ENCODE measurements around the gene CACNB2.

CACNB2 gene

DNA sequence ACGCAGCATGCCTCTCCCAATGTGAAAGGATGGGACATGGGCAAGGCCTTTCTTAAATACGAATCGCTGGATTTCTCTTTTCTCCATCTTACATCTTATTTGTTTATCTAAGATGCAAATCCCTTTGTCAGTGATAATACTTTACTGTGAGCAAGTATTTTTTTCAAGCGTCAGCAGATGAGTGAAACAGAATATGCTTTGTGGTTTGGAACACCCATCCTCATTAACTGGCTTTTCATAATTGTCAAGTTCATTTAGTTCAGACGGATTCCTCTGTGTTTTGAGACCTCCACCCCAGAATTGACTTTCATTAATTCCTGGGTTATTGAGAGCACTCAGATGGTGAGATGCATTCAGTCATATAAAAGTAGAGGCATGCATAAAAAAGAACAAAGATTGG lies 361.4 kb downstream of the CACNB2 start:
- no peaks in the 10 kb centered on the region for H3K4me1 ChIP-seq (ENCODE audit: control insufficient read depth, insufficient read depth, low read length)
- H3K9me3 ChIP-seq (ENCODE audit: control insufficient read depth, low read length), result no peaks in the 10 kb centered on the region
- H3K4me3 ChIP-seq (ENCODE audit: insufficient read depth, low read depth, low read length), result no peak overlapping the region
- H3K36me3 ChIP-seq (ENCODE audit: control insufficient read depth, insufficient read depth, low read length), result no peaks in the 10 kb centered on the region
- H3K27ac ChIP-seq (ENCODE audit: insufficient read depth, low read depth, low read length, poor library complexity, severe bottlenecking), result no peak overlapping the region
- no peaks in the 10 kb centered on the region for H3K27me3 ChIP-seq (ENCODE audit: control insufficient read depth, insufficient read depth, low read length, poor library complexity, severe bottlenecking)
- WGBS, 2 experiments, result 75 to 76% methylated on average over 5 of the region's 5 CpGs

GRCh38 chr10:18504161-18504560 lies 363.9 kb downstream of the CACNB2 start:
- no peaks in the 10 kb centered on the region for H3K4me1 ChIP-seq (ENCODE audit: control insufficient read depth, insufficient read depth, low read length)
- no peaks in the 10 kb centered on the region for H3K27me3 ChIP-seq (ENCODE audit: control insufficient read depth, insufficient read depth, low read length, poor library complexity, severe bottlenecking)
- no peaks in the 10 kb centered on the region for H3K9me3 ChIP-seq (ENCODE audit: control insufficient read depth, low read length)
- H3K4me3 ChIP-seq (ENCODE audit: insufficient read depth, low read depth, low read length), result no peak overlapping the region
- H3K27ac ChIP-seq (ENCODE audit: insufficient read depth, low read depth, low read length, poor library complexity, severe bottlenecking), result no peak overlapping the region
- 94 to 95% methylated on average over 5 of the region's 5 CpGs for WGBS, 2 experiments
- no peaks in the 10 kb centered on the region for H3K36me3 ChIP-seq (ENCODE audit: control insufficient read depth, insufficient read depth, low read length)

- Histone ChIP-seq H3K27ac (ENCODE audit: insufficient read depth, low read depth, low read length, poor library complexity, severe bottlenecking) (no peak overlapping the region), H3K27me3 (ENCODE audit: control insufficient read depth, insufficient read depth, low read length, poor library complexity, severe bottlenecking) (no peaks in the 10 kb centered on the region), H3K36me3 (ENCODE audit: control insufficient read depth, insufficient read depth, low read length) (no peaks in the 10 kb centered on the region), H3K4me1 (ENCODE audit: control insufficient read depth, insufficient read depth, low read length) (no peaks in the 10 kb centered on the region), H3K4me3 (ENCODE audit: insufficient read depth, low read depth, low read length) (no peak overlapping the region), H3K9me3 (ENCODE audit: control insufficient read depth, low read length) (no peaks in the 10 kb centered on the region)
- 96 to 97% methylated on average over 7 to 11 of the region's 11 CpGs for WGBS, 2 experiments
These were observed 365.4 kb downstream of the CACNB2 start for GRCh38 chr10:18505456-18506118.

- no peaks in the 10 kb centered on the region for H3K4me1 ChIP-seq (ENCODE audit: control insufficient read depth, insufficient read depth, low read length)
- H3K9me3 ChIP-seq (ENCODE audit: control insufficient read depth, low read length), result no peaks in the 10 kb centered on the region
- 93 to 94% methylated on average over 4 of the region's 4 CpGs for WGBS, 2 experiments
- no peaks in the 10 kb centered on the region for H3K36me3 ChIP-seq (ENCODE audit: control insufficient read depth, insufficient read depth, low read length)
- H3K27ac ChIP-seq (ENCODE audit: insufficient read depth, low read depth, low read length, poor library complexity, severe bottlenecking), result no peak overlapping the region
- no peak overlapping the region for H3K4me3 ChIP-seq (ENCODE audit: insufficient read depth, low read depth, low read length)
- no peaks in the 10 kb centered on the region for H3K27me3 ChIP-seq (ENCODE audit: control insufficient read depth, insufficient read depth, low read length, poor library complexity, severe bottlenecking)
These were observed 368.4 kb downstream of the CACNB2 start for GRCh38 chr10:18508587-18508986.

- no peaks in the 10 kb centered on the region for H3K27me3 ChIP-seq (ENCODE audit: control insufficient read depth, insufficient read depth, low read length, poor library complexity, severe bottlenecking)
- no peak overlapping the region for H3K4me3 ChIP-seq (ENCODE audit: insufficient read depth, low read depth, low read length)
- no peaks in the 10 kb centered on the region for H3K4me1 ChIP-seq (ENCODE audit: control insufficient read depth, insufficient read depth, low read length)
- no peaks in the 10 kb centered on the region for H3K9me3 ChIP-seq (ENCODE audit: control insufficient read depth, low read length)
- no peaks in the 10 kb centered on the region for H3K36me3 ChIP-seq (ENCODE audit: control insufficient read depth, insufficient read depth, low read length)
- H3K27ac ChIP-seq (ENCODE audit: insufficient read depth, low read depth, low read length, poor library complexity, severe bottlenecking), result no peak overlapping the region
These were observed 374.3 kb downstream of the CACNB2 start for GRCh38 chr10:18514537-18514936.

- WGBS, 2 experiments, result 93 to 98% methylated on average over 3 of the region's 3 CpGs
- H3K9me3 ChIP-seq (ENCODE audit: control insufficient read depth, low read length), result no peaks in the 10 kb centered on the region
- H3K4me3 ChIP-seq (ENCODE audit: insufficient read depth, low read depth, low read length), result no peak overlapping the region
- no peak overlapping the region for H3K27ac ChIP-seq (ENCODE audit: insufficient read depth, low read depth, low read length, poor library complexity, severe bottlenecking)
- no peaks in the 10 kb centered on the region for H3K4me1 ChIP-seq (ENCODE audit: control insufficient read depth, insufficient read depth, low read length)
- H3K27me3 ChIP-seq (ENCODE audit: control insufficient read depth, insufficient read depth, low read length, poor library complexity, severe bottlenecking), result no peaks in the 10 kb centered on the region
- H3K36me3 ChIP-seq (ENCODE audit: control insufficient read depth, insufficient read depth, low read length), result no peaks in the 10 kb centered on the region
These were observed 376.6 kb downstream of the CACNB2 start for GRCh38 chr10:18516851-18517250.

GRCh38 chr10:18523025-18523424 lies 382.8 kb downstream of the CACNB2 start:
- H3K27me3 ChIP-seq (ENCODE audit: control insufficient read depth, insufficient read depth, low read length, poor library complexity, severe bottlenecking), result no peaks in the 10 kb centered on the region
- WGBS, 2 experiments, result 60 to 92% methylated on average over 1 of the region's 1 CpG
- no peaks in the 10 kb centered on the region for H3K36me3 ChIP-seq (ENCODE audit: control insufficient read depth, insufficient read depth, low read length)
- no peak overlapping the region for H3K27ac ChIP-seq (ENCODE audit: insufficient read depth, low read depth, low read length, poor library complexity, severe bottlenecking)
- no peaks in the 10 kb centered on the region for H3K9me3 ChIP-seq (ENCODE audit: control insufficient read depth, low read length)
- no peaks in the 10 kb centered on the region for H3K4me1 ChIP-seq (ENCODE audit: control insufficient read depth, insufficient read depth, low read length)
- H3K4me3 ChIP-seq (ENCODE audit: insufficient read depth, low read depth, low read length), result no peak overlapping the region

DNA sequence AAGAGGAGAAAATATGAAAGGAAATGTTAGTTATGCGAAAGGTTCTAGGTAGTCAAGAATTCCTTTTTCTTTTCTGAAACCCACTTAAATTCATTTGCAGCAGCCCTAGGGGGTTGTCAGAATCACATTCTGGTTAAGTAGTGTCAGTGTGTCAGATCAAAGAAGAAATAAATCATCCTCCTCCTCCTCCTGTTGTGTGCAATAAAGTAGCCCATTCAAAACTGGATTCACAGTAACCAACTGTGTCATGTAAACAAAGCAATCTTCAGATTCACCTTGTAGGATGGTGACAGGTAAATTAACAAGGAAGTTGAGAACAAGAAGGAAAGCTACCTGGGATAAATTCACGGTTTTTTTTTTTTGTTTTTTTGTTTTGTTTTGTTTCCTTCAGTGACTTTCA lies 383.6 kb downstream of the CACNB2 start:
- H3K27me3 ChIP-seq (ENCODE audit: control insufficient read depth, insufficient read depth, low read length, poor library complexity, severe bottlenecking), result no peaks in the 10 kb centered on the region
- 83 to 93% methylated on average over 2 of the region's 2 CpGs for WGBS, 2 experiments
- H3K27ac ChIP-seq (ENCODE audit: insufficient read depth, low read depth, low read length, poor library complexity, severe bottlenecking), result no peak overlapping the region
- H3K36me3 ChIP-seq (ENCODE audit: control insufficient read depth, insufficient read depth, low read length), result no peaks in the 10 kb centered on the region
- no peaks in the 10 kb centered on the region for H3K4me1 ChIP-seq (ENCODE audit: control insufficient read depth, insufficient read depth, low read length)
- no peak overlapping the region for H3K4me3 ChIP-seq (ENCODE audit: insufficient read depth, low read depth, low read length)
- no peaks in the 10 kb centered on the region for H3K9me3 ChIP-seq (ENCODE audit: control insufficient read depth, low read length)

DNA sequence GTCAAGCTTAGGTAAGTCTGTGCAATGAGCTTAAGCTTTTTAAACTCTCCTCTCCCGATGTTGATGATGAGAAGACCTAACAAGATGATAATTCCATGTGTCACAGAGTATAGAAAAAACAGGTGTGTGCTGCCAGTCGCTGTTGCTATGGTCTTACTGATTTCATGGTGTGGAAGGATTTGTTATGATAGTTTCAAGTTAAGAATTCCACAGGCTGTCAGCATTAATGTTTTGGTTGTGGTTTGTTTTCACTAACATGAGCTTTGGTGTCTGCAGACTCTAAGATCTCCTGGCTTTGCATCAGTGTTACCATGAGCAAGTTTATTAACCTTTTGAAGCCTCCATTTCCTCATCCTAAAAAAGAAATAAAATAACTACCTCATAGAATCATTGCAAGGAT lies 387.5 kb downstream of the CACNB2 start:
- 95 to 99% methylated on average over 2 of the region's 2 CpGs for WGBS, 2 experiments

GRCh38 chr10:18528292-18528691 lies 388.1 kb downstream of the CACNB2 start:
- Histone ChIP-seq H3K36me3 (ENCODE audit: control insufficient read depth, insufficient read depth, low read length) (no peaks in the 10 kb centered on the region), H3K4me1 (ENCODE audit: control insufficient read depth, insufficient read depth, low read length) (no peaks in the 10 kb centered on the region), H3K27ac (ENCODE audit: insufficient read depth, low read depth, low read length, poor library complexity, severe bottlenecking) (no peak overlapping the region), H3K4me3 (ENCODE audit: insufficient read depth, low read depth, low read length) (no peak overlapping the region), H3K27me3 (ENCODE audit: control insufficient read depth, insufficient read depth, low read length, poor library complexity, severe bottlenecking) (no peaks in the 10 kb centered on the region), H3K9me3 (ENCODE audit: control insufficient read depth, low read length) (no peaks in the 10 kb centered on the region)
- WGBS, 2 experiments, result 86 to 98% methylated on average over 1 of the region's 3 CpGs

More for the DNA sequence above, 387.5 kb downstream of the CACNB2 start:
- Histone ChIP-seq H3K4me1 (ENCODE audit: control insufficient read depth, insufficient read depth, low read length) (no peaks in the 10 kb centered on the region), H3K9me3 (ENCODE audit: control insufficient read depth, low read length) (no peaks in the 10 kb centered on the region), H3K27me3 (ENCODE audit: control insufficient read depth, insufficient read depth, low read length, poor library complexity, severe bottlenecking) (no peaks in the 10 kb centered on the region), H3K36me3 (ENCODE audit: control insufficient read depth, insufficient read depth, low read length) (no peaks in the 10 kb centered on the region), H3K4me3 (ENCODE audit: insufficient read depth, low read depth, low read length) (no peak overlapping the region), H3K27ac (ENCODE audit: insufficient read depth, low read depth, low read length, poor library complexity, severe bottlenecking) (no peak overlapping the region)
